Bronchus fibroblast of lung (primary cell): Measurements from ENCODE around the gene APEX2. TPM values are rescaled to one million over a fixed set of nuclear protein-coding genes. Genes with fewer than 3 reads are reported as not detected.

Experiments
- total RNA-seq: library from RNA; depleted of rRNA; stranded (reverse); fragments of >200 nt; gene quantifications from 2 replicates; pipeline ENCODE4 v1.2.3, GENCODE V29; 2015

APEX2 gene
- total RNA-seq, result 15.5 and 15.8 TPM in 2 replicates

DNA sequence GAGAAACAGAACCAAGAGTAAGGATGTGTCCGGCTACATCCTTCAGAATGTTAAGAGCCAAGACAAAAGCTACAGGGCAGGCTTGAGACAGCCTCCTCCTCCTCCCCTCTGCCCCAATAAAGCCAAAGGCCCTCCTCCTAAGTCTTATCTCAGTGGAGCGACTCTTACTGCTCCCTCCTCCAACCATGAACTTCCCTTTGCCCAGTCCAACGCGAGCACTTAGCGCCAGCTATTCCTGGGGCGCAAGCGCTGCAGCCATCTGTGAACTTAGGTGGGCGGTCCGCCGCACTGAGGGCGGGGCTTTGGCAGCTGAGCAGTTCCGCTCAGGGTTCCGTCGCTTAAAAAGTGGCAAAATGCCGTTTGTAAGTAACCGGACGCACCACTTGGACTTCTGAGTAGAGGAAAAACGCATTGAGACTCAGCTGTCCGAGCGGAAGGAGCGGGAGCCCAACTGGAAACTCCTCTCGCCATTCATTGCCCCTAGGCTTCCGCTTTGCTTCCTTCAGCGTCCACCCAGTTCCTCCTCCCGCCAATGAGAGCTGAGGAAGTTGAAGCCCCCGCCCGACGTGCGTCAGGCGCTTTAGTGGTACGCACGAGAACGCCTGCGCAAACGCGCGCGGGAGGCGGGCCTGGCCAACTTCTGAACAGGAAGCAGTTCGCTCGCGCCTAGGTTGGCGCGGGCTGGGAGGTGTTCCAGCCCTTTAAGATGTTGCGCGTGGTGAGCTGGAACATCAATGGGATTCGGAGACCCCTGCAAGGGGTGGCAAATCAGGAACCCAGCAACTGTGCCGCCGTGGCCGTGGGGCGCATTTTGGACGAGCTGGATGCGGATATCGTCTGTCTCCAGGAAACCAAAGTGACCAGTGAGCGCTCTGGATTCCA, at the start of gene APEX2:
TSS of gene APEX2 (plus strand) at position 647 of the 882 bp plus-strand sequence. CDS start at position 707, 60 bp downstream.

GRCh38 chrX:54994099-54994498, 6.1 kb upstream of the APEX2 start, which contains the start of gene PFKFB1:
Gene PFKFB1 (minus strand): TSS chrX:54994188. CDS start chrX:54994007, 181 bp downstream.

DNA sequence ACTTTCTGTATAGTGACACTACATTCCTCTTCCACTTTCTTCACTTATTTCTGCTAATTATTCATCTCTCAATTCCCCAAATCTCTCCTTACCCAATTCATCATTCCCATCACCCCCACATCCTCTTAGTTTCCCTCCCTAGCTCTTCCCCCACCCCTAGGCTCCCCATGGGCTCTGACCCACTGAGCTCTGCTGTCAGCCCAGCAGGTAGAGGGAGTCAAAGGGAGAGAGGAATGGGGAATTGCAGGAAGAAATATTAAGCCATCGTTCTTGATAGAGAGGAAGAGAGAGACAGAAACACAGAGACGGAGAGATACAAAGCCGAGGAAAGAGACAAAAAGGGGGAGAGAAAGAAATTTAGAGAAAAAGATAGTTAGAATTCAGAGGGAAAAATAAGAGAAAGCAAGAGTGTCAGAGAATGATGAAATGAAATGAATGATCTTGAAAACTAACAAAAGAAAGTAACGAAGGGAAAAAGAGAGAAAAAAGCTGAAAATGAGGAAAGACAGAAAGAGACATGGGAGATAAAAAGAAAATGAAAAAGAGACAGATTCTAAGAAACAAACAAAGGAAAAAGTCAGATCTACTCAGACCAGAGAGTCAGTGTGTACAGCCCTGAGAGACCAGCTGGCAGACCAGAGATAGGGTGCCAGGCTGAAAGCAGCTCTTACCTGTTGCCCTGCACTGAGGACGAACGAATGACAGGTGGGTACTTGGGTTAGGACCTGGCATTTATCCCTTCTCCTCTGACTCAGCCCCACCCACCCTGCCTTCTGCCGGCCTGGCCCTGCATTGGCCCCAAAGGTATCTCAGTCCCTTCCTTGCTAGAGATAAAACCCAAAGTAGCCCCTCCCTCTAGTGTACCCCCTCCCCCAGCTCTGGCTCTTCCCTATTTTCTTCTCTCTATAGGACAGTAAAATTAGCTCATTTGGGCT, 30.4 kb downstream of the APEX2 start, which contains the start of gene ALAS2:
TSS of gene ALAS2 (minus strand) at position 707 of the 935 bp plus-strand sequence. CDS start 4,977 bp downstream, outside the sequence.

Other genes starting within 250 kb of the APEX2 start
- not detected in 2 replicates for gene ITIH6, start 202.1 kb upstream of the APEX2 start, total RNA-seq
- 215 and 219 TPM in 2 replicates for gene MAGED2, start 192.6 kb upstream of the APEX2 start, total RNA-seq
- 19.5 and 20.8 TPM in 2 replicates for gene TRO, start 79.5 kb upstream of the APEX2 start, total RNA-seq
- 0.45 TPM in 1 of 2 replicates, not detected in the other for gene PFKFB1, start 6.2 kb upstream of the APEX2 start, total RNA-seq
- gene ALAS2, start 30.6 kb downstream of the APEX2 start, total RNA-seq, result not detected in 2 replicates
- not detected in 2 replicates for gene PAGE2B, start 74.7 kb downstream of the APEX2 start, total RNA-seq
- not detected in 2 replicates for gene PAGE2, start 88.7 kb downstream of the APEX2 start, total RNA-seq
- not detected in 2 replicates for gene PAGE5, start 220.0 kb downstream of the APEX2 start, total RNA-seq